H1 (cell line): ENCODE data around the gene SLC43A2. TPM values are rescaled to one million over a fixed set of nuclear protein-coding genes. Genes with fewer than 3 reads are reported as not detected.

Experiments
- CTCF ChIA-PET: fragments of 300-600 bp; sonication (Branson Sonifier 250); formaldehyde crosslinking; loops from one replicate; lab custom pipeline; 2021; ENCODE audit not compliant: partially characterized antibody; lab: Charles Lee
- POLR2A ChIA-PET: fragments of 300-600 bp; sonication (Branson Sonifier 250); formaldehyde crosslinking; loops from one replicate; lab custom pipeline; 2021; ENCODE audit warnings: inconsistent platforms; ENCODE audit not compliant: partially characterized antibody; lab: Charles Lee
- DNase-seq, 2 experiments: peaks; one replicate each; pipeline versions ENCODE4 v3.0.0 to v3.0.0-alpha.2; 2010 to 2022; ENCODE audit warnings: low spot score in 2 of 2, low read depth in 1 of 2, mixed read lengths in 1 of 2
- FAIRE-seq: peaks from 2 replicates; lab custom pipeline; 2011; peaks lifted over from hg19 to GRCh38; lab: Jason Lieb, UNC
- H2AFZ ChIP-seq: 2 replicates; pipeline ENCODE4 v1.8.1; 2012; ENCODE audit warnings: low read length, inconsistent platforms
- H2AK5ac ChIP-seq: 2 replicates; pipeline ENCODE4 v1.6.1; 2013; ENCODE audit warnings: low read depth, low read length
- H2BK120ac ChIP-seq: replicated peaks from 2 replicates; pipeline ENCODE3; 2013; ENCODE audit warnings: low read depth, low read length, inconsistent platforms
- H2BK12ac ChIP-seq: 2 replicates; pipeline ENCODE4 v1.6.1; 2013; ENCODE audit warnings: low read depth, low read length
- H2BK15ac ChIP-seq: 2 replicates; pipeline ENCODE4 v1.6.1; 2013; ENCODE audit warnings: low read length
- H2BK20ac ChIP-seq: 2 replicates; pipeline ENCODE4 v1.6.1; 2013; ENCODE audit warnings: low read length
- H2BK5ac ChIP-seq: 2 replicates; pipeline ENCODE4 v1.6.1; 2013; ENCODE audit warnings: low read depth, low read length
- H3K14ac ChIP-seq: 2 replicates; pipeline ENCODE4 v1.6.1; 2013; ENCODE audit warnings: inconsistent platforms; ENCODE audit not compliant: insufficient read length
- H3K18ac ChIP-seq: 2 replicates; pipeline ENCODE4 v1.6.1; 2013; ENCODE audit warnings: low read length; ENCODE audit errors: extremely low read depth
- H3K23ac ChIP-seq: 2 replicates; pipeline ENCODE4 v1.6.1; 2013; ENCODE audit warnings: inconsistent platforms; ENCODE audit not compliant: insufficient read length
- H3K23me2 ChIP-seq: 2 replicates; pipeline ENCODE4 v1.6.1; 2013; ENCODE audit warnings: low read depth, low read length
- H3K27ac ChIP-seq: 2 replicates; pipeline ENCODE4 v1.6.1; 2011; ENCODE audit warnings: low read depth, low read length, inconsistent platforms
- H3K27me3 ChIP-seq, 4 experiments: replicated peaks in 1 of 4; 1 replicate in 1 of 4; 2 replicates in 3 of 4; pipeline versions ENCODE4 v1.6.1 to v1.8.1; 2011 to 2013; ENCODE audit warnings: low read length in 3 of 4, mild to moderate bottlenecking in 3 of 4, inconsistent platforms in 2 of 4, mixed read lengths in 2 of 4, moderate library complexity in 1 of 4; ENCODE audit not compliant: control insufficient read depth in 3 of 4, insufficient read depth in 3 of 4; ENCODE audit errors: extremely low read depth in 1 of 4
- H3K36me3 ChIP-seq, 4 experiments: 2 replicates each; pipeline versions ENCODE4 v1.6.1 to v1.8.1; 2011 to 2013; ENCODE audit warnings: mild to moderate bottlenecking in 4 of 4, low read length in 3 of 4, moderate library complexity in 2 of 4, control low read depth in 1 of 4, inconsistent platforms in 1 of 4; ENCODE audit not compliant: insufficient read depth in 4 of 4, control insufficient read depth in 2 of 4
- H3K4ac ChIP-seq: replicated peaks from 2 replicates; pipeline ENCODE3; 2013; ENCODE audit warnings: low read length, low read depth, mixed read lengths, inconsistent platforms; ENCODE audit not compliant: insufficient read length
- H3K4me1 ChIP-seq, 4 experiments: replicated peaks in 1 of 4; 1 replicate in 1 of 4; 2 replicates in 3 of 4; pipeline versions ENCODE4 v1.6.1 to v1.8.1; 2011 to 2013; ENCODE audit warnings: low read length in 3 of 4, inconsistent platforms in 2 of 4, mixed read lengths in 1 of 4; ENCODE audit not compliant: insufficient read depth in 4 of 4, control insufficient read depth in 3 of 4
- H3K4me2 ChIP-seq, 2 experiments: 2 replicates each; pipeline versions ENCODE4 v1.6.1 to v1.8.1; 2011 to 2013; ENCODE audit warnings: low read depth in 2 of 2, low read length in 2 of 2, control low read depth in 1 of 2, inconsistent platforms in 1 of 2, mild to moderate bottlenecking in 1 of 2; ENCODE audit not compliant: insufficient read depth in 1 of 2
- H3K4me3 ChIP-seq, 4 experiments: fragments of 200-600, 300-600 bp in 1 of 4; sonication (generic), shearing (Covaris generic), sonication (Bioruptor Twin) in 1 of 4; 2 replicates each; pipeline versions ENCODE4 v1.5.1 to v1.8.1; 2011 to 2016; ENCODE audit warnings: low read length in 4 of 4, low read depth in 3 of 4, control low read depth in 2 of 4, inconsistent platforms in 2 of 4, mild to moderate bottlenecking in 2 of 4, mixed read lengths in 1 of 4, moderate library complexity in 1 of 4; ENCODE audit not compliant: insufficient read depth in 2 of 4; ENCODE audit errors: extremely low read depth in 1 of 4
- H3K56ac ChIP-seq: replicated peaks from 2 replicates; pipeline ENCODE3; 2013; ENCODE audit warnings: low read depth, mild to moderate bottlenecking, mixed read lengths, low read length, inconsistent platforms; ENCODE audit not compliant: insufficient read length
- H3K79me1 ChIP-seq: 2 replicates; pipeline ENCODE4 v1.6.1; 2013; ENCODE audit warnings: low read depth, low read length, control low read depth
- H3K79me2 ChIP-seq, 2 experiments: 2 replicates each; pipeline versions ENCODE4 v1.6.1 to v1.8.1; 2012 to 2013; ENCODE audit warnings: low read length in 2 of 2, mild to moderate bottlenecking in 2 of 2, inconsistent platforms in 1 of 2; ENCODE audit not compliant: insufficient read depth in 2 of 2, control insufficient read depth in 1 of 2
- H3K9ac ChIP-seq, 4 experiments: replicated peaks in 1 of 4; 1 replicate in 1 of 4; 2 replicates in 3 of 4; pipeline versions ENCODE4 v1.6.1 to v1.8.1; 2011 to 2013; ENCODE audit warnings: low read depth in 3 of 4, low read length in 3 of 4, control low read depth in 2 of 4, mild to moderate bottlenecking in 2 of 4, moderate library complexity in 2 of 4, inconsistent platforms in 1 of 4; ENCODE audit errors: extremely low read depth in 1 of 4
- H3K9me3 ChIP-seq, 2 experiments: 2 replicates each; pipeline versions ENCODE4 v1.6.1 to v1.8.1; 2012 to 2013; ENCODE audit warnings: mild to moderate bottlenecking in 2 of 2, moderate library complexity in 2 of 2, control low read depth in 1 of 2, inconsistent platforms in 1 of 2, low read depth in 1 of 2, low read length in 1 of 2, mixed read lengths in 1 of 2; ENCODE audit not compliant: insufficient read depth in 2 of 2
- H4K20me1 ChIP-seq, 2 experiments: replicated peaks in 1 of 2; 2 replicates each; pipeline versions ENCODE3 to v1.8.1; 2011 to 2013; ENCODE audit warnings: inconsistent platforms in 2 of 2, low read length in 2 of 2, mild to moderate bottlenecking in 1 of 2; ENCODE audit not compliant: insufficient read depth in 2 of 2, control insufficient read depth in 1 of 2
- H4K5ac ChIP-seq: 2 replicates; pipeline ENCODE4 v1.6.1; 2013; ENCODE audit warnings: low read length, low read depth, mixed read lengths, inconsistent platforms; ENCODE audit not compliant: insufficient read length
- H4K8ac ChIP-seq: 2 replicates; pipeline ENCODE4 v1.8.0; 2013; ENCODE audit warnings: mild to moderate bottlenecking, moderate library complexity, low read length, inconsistent platforms; ENCODE audit not compliant: insufficient read depth; ENCODE audit errors: extremely low read depth
- H4K91ac ChIP-seq: replicated peaks from 2 replicates; pipeline ENCODE3; 2013; ENCODE audit warnings: low read length, mixed read lengths, inconsistent platforms; ENCODE audit not compliant: insufficient read length
- BACH1 ChIP-seq: IDR thresholded peaks from 2 replicates; pipeline ENCODE4 v1.6.1; 2012; ENCODE audit warnings: low read length, improper control_type of control experiment
- CHD1 ChIP-seq: IDR thresholded peaks from 2 replicates; pipeline ENCODE4 v1.6.1; 2012; ENCODE audit warnings: low read depth, low read length, improper control_type of control experiment
- GABPA ChIP-seq: IDR thresholded peaks from 2 replicates; pipeline ENCODE4 v1.6.1; 2011; ENCODE audit warnings: mild to moderate bottlenecking, low read length, moderate library complexity, borderline replicate concordance; ENCODE audit not compliant: insufficient read depth
- JUN ChIP-seq: IDR thresholded peaks from 2 replicates; pipeline ENCODE4 v1.6.1; 2011; ENCODE audit warnings: low read depth, mild to moderate bottlenecking, improper control_type of control experiment, low read length
- POLR2A ChIP-seq, 2 experiments: IDR thresholded peaks; 1 replicate in 1 of 2; 2 replicates in 1 of 2; pipeline ENCODE4 v1.6.1; 2011; ENCODE audit warnings: low read depth in 2 of 2, low read length in 2 of 2, mild to moderate bottlenecking in 2 of 2; ENCODE audit errors: control extremely low read depth in 1 of 2
- SAP30 ChIP-seq: fragments of 300-600 bp; sonication (generic); IDR thresholded peaks from 2 replicates; pipeline ENCODE4 v1.7.1; 2012; ENCODE audit warnings: low read length, moderate library complexity, mild to moderate bottlenecking, inconsistent platforms; ENCODE audit not compliant: insufficient read depth, insufficient replicate concordance
- TAF7 ChIP-seq: optimal IDR thresholded peaks from 2 replicates; pipeline ENCODE3; 2011; ENCODE audit warnings: low read depth, mild to moderate bottlenecking, inconsistent platforms, low read length, moderate library complexity, borderline replicate concordance
- WGBS, 2 experiments: shearing (Covaris generic) in 1 of 2; methylation state at CpG; one replicate each; pipeline versions ENCODE4 v1.1.6 to v1.1.7; 2013 to 2015; ENCODE audit warnings: low lambda C conversion rate in 2 of 2, mixed read lengths in 2 of 2, inconsistent platforms in 1 of 2, low coverage in 1 of 2, missing lambda C conversion rate in 1 of 2; ENCODE audit not compliant: insufficient replicate concordance in 2 of 2, insufficient coverage in 1 of 2, insufficient read length in 1 of 2; ENCODE audit errors: extremely low coverage in 1 of 2, missing lambda C conversion rate in 1 of 2; 5-methylcytosine and 5-hydroxymethylcytosine counted together
- polyA plus RNA-seq, 7 experiments: library from polyadenylated mRNA; depleted of rRNA in 3 of 7; stranded (reverse) in 5 of 7; unstranded in 2 of 7; fragments of >200 nt in 5 of 7; fragments of 200-250 nt in 2 of 7; gene quantifications; 1 replicate in 5 of 7; 2 replicates in 1 of 7; 4 replicates in 1 of 7; pipeline versions ENCODE4 v1.2.1 to v1.2.3, GENCODE V29; 2011 to 2013; ENCODE audit warnings: missing spikeins in 2 of 7, mixed read lengths in 2 of 7
- total RNA-seq: library from RNA; stranded (reverse); fragmentation: NEBNext Ultra II Directional; extraction: Animal tissue kit (Norgen Biotek cat#: 25700); gene quantifications from 2 replicates; pipeline ENCODE4 v1.2.1, GENCODE V29; 2021

Gene SLC43A2
- total and polyA plus RNA-seq, 2 of the 8 experiments (the other 6 are each of a cell fraction or from before 2014, with no cell fraction given) = 6.6 to 10.5 TPM

- H4K20me1 ChIP-seq = peaks cover 2 to 3% of the 10 kb centered on the region in 2 experiments
- H3K56ac ChIP-seq = no peak overlapping the region
- no peak overlapping the region for H3K18ac ChIP-seq
- no peak overlapping the region for H2BK20ac ChIP-seq
- H3K79me2 ChIP-seq = no peaks in the 10 kb centered on the region
- H2BK12ac ChIP-seq = no peak overlapping the region
- no peaks in the 10 kb centered on the region for H3K9me3 ChIP-seq
- FAIRE-seq = no peak
- CTCF ChIA-PET = interaction anchor here (2.2 kb wide), 1 partner anchor 8 kb away, joined by 7 read pairs; no protein-coding TSS in a partner anchor
- no peak overlapping the region for H3K4me2 ChIP-seq
- H2BK15ac ChIP-seq = no peak overlapping the region
- H2BK120ac ChIP-seq = no peak overlapping the region
- peaks cover 9 to 38% (median 20%) of the 10 kb centered on the region in 4 experiments; a peak in 7 of 8 replicates for H3K36me3 ChIP-seq
- WGBS, 2 experiments = 94% methylated on average over 4 of the region's 4 CpGs; no CpG with 5 or more reads in 1 of the 2 experiments
- H4K8ac ChIP-seq = no peak overlapping the region
- no peak for TF ChIP-seq BACH1
- no peak for TF ChIP-seq CHD1
- no peak for TF ChIP-seq TAF7
- no peak for TF ChIP-seq JUN
- TF ChIP-seq POLR2A (IDR thresholded peaks at IDR 0.05; ENCODE audit: control extremely low read depth in 1 of 2, low read depth in 2 of 2, low read length in 2 of 2) = no peak
- TF ChIP-seq GABPA = no peak
- TF ChIP-seq SAP30 = no peak
- TF ChIP-seq, all 59 proteins: peak for 0
- Histone ChIP-seq H3K23me2 (no peaks in the 10 kb centered on the region), H3K4me3 (no peak overlapping the region), H3K27me3 (no peaks in the 10 kb centered on the region), H3K4ac (no peak overlapping the region), H3K23ac (no peak overlapping the region), H3K27ac (no peak overlapping the region), H3K79me1 (peaks cover 4% of the 10 kb centered on the region; the same call in 1 of the 2 replicates), H3K9ac (no peak overlapping the region), H4K91ac (no peak overlapping the region), H2AFZ (no peak overlapping the region), H2AK5ac (no peak overlapping the region), H2BK5ac (no peak overlapping the region), H3K14ac (no peak overlapping the region), H4K5ac (no peak overlapping the region), H3K4me1 (no peaks in the 10 kb centered on the region)
- DNase-seq = no peak
- POLR2A ChIA-PET = interaction anchor here (1.2 kb wide), 1 partner anchor 21 kb away, joined by 3 read pairs; no protein-coding TSS in a partner anchor
Measured at GRCh38 chr17:1541367-1541904, 87.2 kb downstream of the SLC43A2 start.
